ENCODE data around the gene ALDH6A1.

DNA sequence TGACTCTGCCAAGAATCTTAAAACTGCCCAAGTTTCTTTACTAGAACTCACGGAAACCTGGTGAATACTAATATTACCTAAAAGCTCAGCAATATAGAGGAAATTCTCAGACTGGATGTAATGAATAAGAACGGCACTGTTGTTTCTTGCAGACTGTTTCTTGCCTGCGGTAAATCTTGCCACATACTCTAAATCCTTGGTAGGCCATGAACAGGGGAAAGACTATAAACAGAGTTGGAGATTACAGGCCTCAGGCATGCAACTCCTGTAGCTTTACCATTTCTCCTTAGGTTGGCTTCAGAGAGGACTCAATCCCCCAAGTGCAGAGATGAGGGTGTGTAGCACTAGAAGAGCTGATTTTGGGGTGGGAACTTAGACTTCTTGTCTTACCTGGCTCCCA is 1.1 kb downstream of the ALDH6A1 start:
- no peak for TF ChIP-seq ZNF274 (IDR thresholded peaks at IDR 0.05; ENCODE audit: low read depth, low read length)
- no peak for TF ChIP-seq YY1 (IDR thresholded peaks at IDR 0.05; ENCODE audit: insufficient read depth, insufficient read length)

All from NT2/D1 (cell line).